HG02852 (cell line): ENCODE results near the gene CA11.
"Not testable (repeated sequence)": the region's sequence is repeated elsewhere in the genome, so short reads cannot be mapped to it uniquely, and the experiment has no call there.

Experiments
- ATAC-seq: cut with Tn5 transposase; IDR thresholded peaks from one replicate; pipeline ENCODE4 v1.9.1; 2021; ENCODE audit warnings: mild to moderate bottlenecking, moderate library complexity; ENCODE audit not compliant: unreplicated experiment

Gene CA11

GRCh38 chr19:48669903-48670668 is 24.1 kb upstream of the CA11 start:
- ATAC-seq, result no peak

GRCh38 chr19:48668761-48669160 is 22.8 kb upstream of the CA11 start:
- no peak for ATAC-seq

GRCh38 chr19:48668332-48668731 is 22.3 kb upstream of the CA11 start:
- no peak for ATAC-seq

GRCh38 chr19:48665786-48666185 is 19.8 kb upstream of the CA11 start:
- ATAC-seq, result no peak

- no peak for ATAC-seq
These were observed 18.5 kb upstream of the CA11 start for GRCh38 chr19:48664476-48664875.

GRCh38 chr19:48663667-48664066 is 17.7 kb upstream of the CA11 start:
- no peak for ATAC-seq

- ATAC-seq, result no peak
These were observed 15.7 kb upstream of the CA11 start for GRCh38 chr19:48661711-48662090.

GRCh38 chr19:48660852-48661710 is 15.1 kb upstream of the CA11 start:
- ATAC-seq, result peak; percentile 70

GRCh38 chr19:48659768-48660167 is 13.8 kb upstream of the CA11 start:
- no peak for ATAC-seq

- no peak for ATAC-seq
These were observed 12.5 kb upstream of the CA11 start for GRCh38 chr19:48658483-48658882.

- ATAC-seq, result not testable (repeated sequence)
These were observed 11.8 kb upstream of the CA11 start for GRCh38 chr19:48657828-48658227.

GRCh38 chr19:48656840-48657474 is 11.0 kb upstream of the CA11 start:
- ATAC-seq, result no peak

- no peak for ATAC-seq
These were observed 8.5 kb upstream of the CA11 start for GRCh38 chr19:48654299-48655059.

GRCh38 chr19:48651683-48652048 is 5.7 kb upstream of the CA11 start:
- no peak for ATAC-seq

GRCh38 chr19:48650974-48651682 is 5.1 kb upstream of the CA11 start:
- ATAC-seq, result no peak

- ATAC-seq, result no peak
These were observed 2.1 kb upstream of the CA11 start for GRCh38 chr19:48648134-48648533.

- ATAC-seq, result no peak
These were observed 782 bp upstream of the CA11 start for GRCh38 chr19:48646722-48647216.

GRCh38 chr19:48645620-48646000 is 377 bp downstream of the CA11 start:
- no peak for ATAC-seq

GRCh38 chr19:48644839-48645619 is 958 bp downstream of the CA11 start:
- ATAC-seq, result no peak
